Measurements from ENCODE around the gene ADGRG4.
"Not testable (repeated sequence)": the region's sequence is repeated elsewhere in the genome, so short reads cannot be mapped to it uniquely, and the experiment has no call there.

Gene ADGRG4, protein sequence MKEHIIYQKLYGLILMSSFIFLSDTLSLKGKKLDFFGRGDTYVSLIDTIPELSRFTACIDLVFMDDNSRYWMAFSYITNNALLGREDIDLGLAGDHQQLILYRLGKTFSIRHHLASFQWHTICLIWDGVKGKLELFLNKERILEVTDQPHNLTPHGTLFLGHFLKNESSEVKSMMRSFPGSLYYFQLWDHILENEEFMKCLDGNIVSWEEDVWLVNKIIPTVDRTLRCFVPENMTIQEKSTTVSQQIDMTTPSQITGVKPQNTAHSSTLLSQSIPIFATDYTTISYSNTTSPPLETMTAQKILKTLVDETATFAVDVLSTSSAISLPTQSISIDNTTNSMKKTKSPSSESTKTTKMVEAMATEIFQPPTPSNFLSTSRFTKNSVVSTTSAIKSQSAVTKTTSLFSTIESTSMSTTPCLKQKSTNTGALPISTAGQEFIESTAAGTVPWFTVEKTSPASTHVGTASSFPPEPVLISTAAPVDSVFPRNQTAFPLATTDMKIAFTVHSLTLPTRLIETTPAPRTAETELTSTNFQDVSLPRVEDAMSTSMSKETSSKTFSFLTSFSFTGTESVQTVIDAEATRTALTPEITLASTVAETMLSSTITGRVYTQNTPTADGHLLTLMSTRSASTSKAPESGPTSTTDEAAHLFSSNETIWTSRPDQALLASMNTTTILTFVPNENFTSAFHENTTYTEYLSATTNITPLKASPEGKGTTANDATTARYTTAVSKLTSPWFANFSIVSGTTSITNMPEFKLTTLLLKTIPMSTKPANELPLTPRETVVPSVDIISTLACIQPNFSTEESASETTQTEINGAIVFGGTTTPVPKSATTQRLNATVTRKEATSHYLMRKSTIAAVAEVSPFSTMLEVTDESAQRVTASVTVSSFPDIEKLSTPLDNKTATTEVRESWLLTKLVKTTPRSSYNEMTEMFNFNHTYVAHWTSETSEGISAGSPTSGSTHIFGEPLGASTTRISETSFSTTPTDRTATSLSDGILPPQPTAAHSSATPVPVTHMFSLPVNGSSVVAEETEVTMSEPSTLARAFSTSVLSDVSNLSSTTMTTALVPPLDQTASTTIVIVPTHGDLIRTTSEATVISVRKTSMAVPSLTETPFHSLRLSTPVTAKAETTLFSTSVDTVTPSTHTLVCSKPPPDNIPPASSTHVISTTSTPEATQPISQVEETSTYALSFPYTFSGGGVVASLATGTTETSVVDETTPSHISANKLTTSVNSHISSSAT (N-terminal part only)

DNA sequence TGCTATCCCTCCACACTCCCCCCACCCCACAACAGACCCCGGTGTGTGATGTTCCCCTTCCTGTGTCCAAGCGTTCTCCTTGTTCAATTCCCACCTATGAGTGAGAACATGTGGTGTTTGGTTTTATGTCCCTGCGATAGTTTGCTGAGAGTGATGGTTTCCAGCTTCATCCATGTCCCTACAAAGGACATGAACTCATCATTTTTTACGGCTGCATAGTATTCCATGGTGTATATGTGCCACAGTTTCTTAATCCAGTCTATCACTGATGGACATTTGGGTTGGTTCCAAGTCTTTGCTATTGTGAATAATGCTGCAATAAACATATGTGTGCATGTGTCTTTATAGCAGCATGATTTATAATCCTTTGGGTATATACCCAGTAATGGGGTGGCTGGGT is at the start of gene ADGRG4:
TSS of gene ADGRG4 (plus strand) at position 243 of the 400 bp plus-strand sequence. CDS start 7,815 bp downstream, outside the sequence.
- DNase-seq (ENCODE audit: low read depth): not testable (repeated sequence)

- no peak for DNase-seq (ENCODE audit: low read depth)
Observed at GRCh38 chrX:136251041-136251991, 49.4 kb upstream of the ADGRG4 start, which contains the start of gene MAP7D3. Gene MAP7D3, minus strand, starts transcription at chrX:136251400. Its CDS starts 42 bp downstream, at chrX:136251358.

DNA sequence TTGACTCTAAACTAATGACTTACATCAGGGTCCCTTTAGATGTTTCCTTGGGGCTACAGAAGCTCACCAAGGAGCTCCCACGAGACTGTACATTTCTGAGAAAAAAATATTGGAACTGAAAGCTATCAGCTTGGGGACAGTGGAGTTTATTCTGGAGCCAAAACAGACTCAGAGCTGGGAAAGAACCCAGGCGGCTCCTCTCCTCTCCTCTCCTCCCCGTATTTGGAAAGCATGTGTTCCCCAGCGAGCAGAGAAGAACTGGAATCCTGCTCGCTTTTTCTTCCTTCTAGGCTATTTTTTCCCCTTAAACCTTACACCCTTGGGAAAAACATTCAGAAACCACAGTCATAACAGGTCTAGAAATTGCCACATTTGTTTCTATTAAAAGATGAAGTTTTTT is 45.2 kb upstream of the ADGRG4 start:
- DNase-seq (ENCODE audit: low read depth): no peak

DNA sequence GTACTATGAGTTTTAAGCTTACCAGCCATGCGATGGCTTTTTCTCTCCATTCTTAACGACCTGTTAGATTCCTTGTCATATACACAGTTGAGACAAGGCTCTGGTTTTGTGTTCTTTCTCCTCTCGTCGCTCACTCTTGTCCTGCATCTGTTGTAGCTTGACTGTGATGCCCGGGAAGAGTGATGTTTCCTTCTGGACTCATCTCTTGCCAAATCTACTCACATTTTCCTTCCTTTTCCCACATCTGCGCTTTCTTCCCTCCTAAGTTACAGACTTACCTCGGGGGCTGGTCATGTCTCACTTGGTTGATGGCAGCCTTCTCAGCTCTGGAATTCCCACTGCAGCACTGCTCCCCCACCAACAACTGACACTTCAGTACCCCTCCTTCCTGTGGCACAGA is 44.7 kb upstream of the ADGRG4 start:
- DNase-seq (ENCODE audit: low read depth): no peak

- no peak for DNase-seq (ENCODE audit: low read depth)
Observed at GRCh38 chrX:136258951-136259350, 41.8 kb upstream of the ADGRG4 start.

- peak; percentile 49 for DNase-seq (ENCODE audit: low read depth)
Observed at GRCh38 chrX:136259543-136259942, 41.2 kb upstream of the ADGRG4 start.

DNA sequence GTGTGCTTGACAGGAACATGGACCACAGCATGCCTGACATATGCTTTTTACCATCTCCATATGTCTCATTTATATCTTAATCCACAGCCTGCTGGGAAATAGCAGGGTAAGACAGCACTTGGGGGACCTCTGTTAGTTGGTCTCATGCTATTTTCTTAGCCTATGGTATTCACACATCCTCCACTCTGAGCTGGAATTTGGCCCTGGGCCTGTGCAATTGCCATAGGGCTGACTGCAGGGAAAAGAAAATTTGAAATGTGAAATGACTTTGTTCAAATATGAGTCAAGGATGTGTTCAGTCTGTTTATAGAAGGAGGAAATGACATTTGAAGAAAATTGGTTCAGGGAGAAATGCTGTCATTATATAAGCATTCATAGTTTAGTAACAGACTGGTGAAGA is 40.0 kb upstream of the ADGRG4 start:
- peak; percentile 64 for DNase-seq (ENCODE audit: low read depth)

GRCh38 chrX:136261321-136261720 is 39.4 kb upstream of the ADGRG4 start:
- no peak for DNase-seq (ENCODE audit: low read depth)

DNA sequence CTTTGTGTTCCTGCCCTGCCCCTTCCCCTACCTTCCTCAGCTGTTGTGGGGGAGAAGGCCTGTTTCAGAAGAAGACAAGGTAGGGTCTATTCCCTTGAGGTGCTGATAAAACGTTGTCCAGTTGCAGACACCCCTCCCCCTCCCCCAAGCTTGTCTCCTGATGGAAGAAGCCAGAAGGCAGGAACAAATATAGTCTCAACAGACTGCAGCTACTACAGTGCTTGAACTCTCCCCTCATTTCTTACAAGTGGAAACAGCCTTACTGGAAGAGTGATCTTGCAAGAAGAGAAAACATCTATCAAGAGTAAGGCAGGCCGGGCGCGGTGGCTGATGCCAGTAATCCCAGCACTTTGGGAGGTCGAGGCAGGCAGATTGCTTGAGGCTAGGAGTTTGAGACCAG is 38.5 kb upstream of the ADGRG4 start:
- no peak for DNase-seq (ENCODE audit: low read depth)

DNA sequence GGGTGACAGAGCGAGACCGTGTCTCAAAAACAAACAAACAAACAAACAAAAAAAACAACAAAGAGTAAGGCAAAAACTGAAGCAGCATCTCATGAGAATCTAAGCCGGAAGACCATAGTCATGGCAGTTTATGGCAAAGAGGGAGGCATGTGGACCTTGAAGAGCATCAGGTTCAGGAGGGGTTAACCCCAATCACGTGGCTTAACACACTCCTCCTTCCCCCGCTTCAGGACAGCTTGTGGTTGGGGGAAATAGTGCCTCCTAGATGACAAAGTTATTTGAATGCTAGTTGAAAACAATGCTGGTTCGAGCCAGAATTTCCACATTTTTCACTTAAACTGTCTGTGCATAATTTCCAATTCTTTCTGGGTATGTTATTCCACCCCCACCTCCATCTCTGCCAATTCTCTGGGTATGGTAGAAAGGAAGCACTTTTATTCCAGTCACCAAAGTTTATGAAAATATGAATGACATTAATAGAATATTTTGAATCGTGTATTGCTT is 37.9 kb upstream of the ADGRG4 start:
- no peak for DNase-seq (ENCODE audit: low read depth)

DNA sequence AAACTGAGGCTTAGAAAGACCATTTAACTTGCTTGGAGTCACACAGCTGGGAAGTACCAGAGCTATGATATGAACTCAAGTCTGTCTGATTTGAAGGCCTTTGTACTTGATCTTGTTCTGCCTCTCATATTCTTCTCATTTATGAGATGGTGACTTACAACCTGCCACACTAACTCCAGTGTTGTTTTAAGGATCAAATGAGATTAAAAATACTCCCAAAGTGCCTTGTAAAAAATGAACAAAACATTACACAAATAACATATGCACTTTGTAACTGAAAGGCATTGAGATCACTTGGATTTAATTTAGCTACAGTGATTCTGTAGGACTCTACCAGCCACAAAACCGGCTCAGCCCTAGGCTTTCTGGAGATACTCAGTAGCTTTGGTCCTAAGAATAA is 33.9 kb upstream of the ADGRG4 start:
- no peak for DNase-seq (ENCODE audit: low read depth)

DNA sequence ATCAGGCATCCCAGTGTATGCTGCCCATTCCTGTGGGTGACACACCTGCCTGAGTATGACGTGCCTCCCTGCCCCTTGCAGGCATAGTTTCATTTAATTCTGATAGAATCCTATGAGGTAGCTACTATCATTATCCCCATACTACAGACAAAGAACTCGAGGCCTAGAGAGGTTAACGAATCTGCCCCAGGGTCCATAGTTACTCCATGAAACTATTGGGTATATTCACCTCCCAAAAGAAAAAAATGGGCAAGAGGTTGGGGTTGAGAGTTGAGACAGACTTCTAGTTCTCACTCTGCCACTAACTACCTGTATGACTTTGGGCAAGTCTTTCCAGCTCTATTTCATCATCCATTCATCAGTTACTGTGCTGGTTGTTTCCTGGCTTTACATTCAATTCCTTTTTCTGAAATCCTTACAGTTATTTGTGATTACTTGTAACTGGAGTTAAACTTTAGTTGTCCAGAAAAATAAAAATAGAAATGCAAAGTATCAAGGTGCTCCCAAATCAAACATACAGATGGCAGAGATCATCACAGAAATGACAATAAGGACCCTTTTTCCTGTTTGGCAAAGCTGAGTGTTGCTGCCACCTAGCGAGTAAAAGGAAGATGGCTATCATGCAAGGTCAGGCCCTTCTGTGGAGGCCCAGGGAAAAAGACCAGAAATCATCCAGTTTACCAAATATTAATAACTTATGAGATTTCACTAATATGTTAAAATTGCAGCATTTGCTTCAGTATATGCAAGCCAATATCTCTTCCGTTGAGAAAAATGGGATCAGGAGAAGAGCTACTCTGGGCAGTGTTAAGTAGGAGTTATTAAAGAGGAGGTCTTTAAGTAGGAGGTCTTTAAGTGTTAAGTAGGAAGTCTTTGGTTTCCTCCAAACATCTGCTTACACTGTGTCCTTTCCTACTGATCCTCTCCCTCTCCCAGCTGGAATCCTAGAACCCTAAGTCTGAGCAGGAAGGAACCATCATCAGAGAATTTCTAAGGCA is 32.4 kb upstream of the ADGRG4 start:
- no peak for DNase-seq (ENCODE audit: low read depth)

GRCh38 chrX:136269921-136270320 is 30.8 kb upstream of the ADGRG4 start:
- no peak for DNase-seq (ENCODE audit: low read depth)

DNA sequence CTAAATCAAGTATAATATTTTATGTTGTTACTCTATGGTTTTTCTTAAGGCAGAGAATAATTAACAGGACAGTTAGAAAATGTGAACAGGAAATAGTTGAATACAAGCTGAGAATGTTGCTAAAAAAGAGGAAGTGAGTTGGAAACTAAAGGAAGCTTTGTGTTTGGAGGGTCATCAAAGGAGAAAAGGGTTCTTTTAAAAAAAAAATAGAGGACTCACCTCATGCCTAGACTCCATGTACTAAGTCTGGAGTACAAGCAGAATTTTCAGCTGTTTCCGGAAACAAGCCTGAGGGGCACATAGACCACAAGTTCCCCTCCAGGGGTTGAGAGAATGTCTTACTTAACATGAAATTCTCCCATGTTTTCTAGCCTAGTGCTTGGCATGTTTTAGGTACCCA is 29.5 kb upstream of the ADGRG4 start:
- DNase-seq (ENCODE audit: low read depth): no peak

DNA sequence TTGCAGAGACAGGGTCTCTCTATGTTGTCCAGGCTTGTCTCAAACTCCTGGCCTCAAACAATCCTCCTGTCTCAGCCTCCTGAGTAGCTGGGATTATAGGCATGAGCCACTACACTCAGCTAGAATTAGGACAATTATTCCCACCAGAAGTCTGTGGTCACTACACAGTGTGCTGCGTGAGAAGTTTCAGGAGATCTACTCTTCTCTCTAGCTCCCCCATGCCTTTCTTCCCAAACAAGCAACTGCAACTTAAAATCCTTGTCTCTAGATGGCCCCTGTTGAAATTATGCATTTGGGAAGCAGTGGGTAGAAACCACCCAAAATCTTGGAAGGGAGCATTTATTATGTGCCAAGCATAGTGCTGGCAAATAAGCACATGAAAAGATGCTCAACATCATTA is 28.4 kb upstream of the ADGRG4 start:
- DNase-seq (ENCODE audit: low read depth): no peak

DNA sequence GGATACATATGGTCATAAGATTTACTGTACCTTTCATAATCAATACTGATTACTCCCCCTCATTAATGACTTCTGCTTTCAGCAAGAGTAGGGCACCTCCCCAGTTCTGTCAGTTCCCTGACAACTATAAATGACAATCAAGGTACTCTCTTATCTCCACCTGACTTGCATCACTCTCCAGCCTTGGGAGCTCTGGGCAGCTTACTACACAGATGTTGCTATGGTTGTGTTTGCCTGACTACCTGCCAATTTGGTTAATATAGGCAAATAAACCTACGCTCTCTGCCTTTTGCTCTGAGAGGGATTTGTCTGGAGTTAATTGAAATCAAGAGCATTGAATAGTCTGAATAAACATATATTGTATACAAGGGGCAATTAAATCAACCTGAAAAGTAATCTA is 26.8 kb upstream of the ADGRG4 start:
- no peak for DNase-seq (ENCODE audit: low read depth)

- DNase-seq (ENCODE audit: low read depth): no peak
Observed at GRCh38 chrX:136275553-136275952, 25.2 kb upstream of the ADGRG4 start.

DNA sequence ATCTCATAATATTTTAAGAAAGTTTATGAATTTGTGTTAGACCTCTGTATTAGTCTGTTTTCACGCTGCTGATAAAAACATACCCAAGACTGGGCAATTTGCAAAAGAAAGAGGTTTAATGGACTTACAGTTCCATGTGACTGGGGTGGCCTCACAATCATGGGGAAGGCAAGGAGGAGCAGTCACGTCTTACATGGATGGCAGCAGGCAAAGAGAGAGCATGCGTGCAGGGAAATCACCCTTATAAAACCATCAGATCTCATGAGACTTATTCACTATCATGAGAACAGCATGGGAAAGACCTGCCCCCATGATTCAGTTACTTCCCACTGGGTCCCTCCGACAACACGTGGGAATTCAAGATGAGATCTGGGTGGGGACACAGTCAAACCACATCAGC is 14.4 kb upstream of the ADGRG4 start:
- DNase-seq (ENCODE audit: low read depth): not testable (repeated sequence)

GRCh38 chrX:136291824-136292223 is 8.9 kb upstream of the ADGRG4 start:
- DNase-seq (ENCODE audit: low read depth): no peak

DNA sequence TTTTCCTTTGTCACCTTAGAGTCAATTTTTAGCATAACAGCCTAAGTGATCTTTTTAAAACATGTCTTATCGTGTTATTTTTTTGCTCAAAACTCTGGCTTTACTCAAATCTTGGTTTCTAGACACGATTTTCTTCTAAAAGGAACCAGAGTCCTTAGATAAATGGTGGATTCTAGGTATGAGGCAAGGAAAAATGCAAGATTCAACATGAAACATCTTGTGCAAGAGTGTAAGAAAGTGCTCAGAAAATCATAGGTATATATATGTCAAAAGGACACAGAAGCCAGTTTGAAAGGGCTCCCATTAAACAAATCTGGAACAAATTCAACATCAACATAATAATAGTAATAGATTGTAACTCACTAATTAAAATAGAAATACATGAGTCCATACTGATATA is 8.1 kb upstream of the ADGRG4 start:
- DNase-seq (ENCODE audit: low read depth): no peak
